Mesenchymal stem cell (in vitro differentiated cells and primary cell): ENCODE measurements around the gene ENKUR.
A peak's percentile ranks its signal among the peaks of the same experiment; 100 is the strongest.

ENCODE experiments used
- DNase-seq: peaks from one replicate; pipeline ENCODE4 v3.0.0-alpha.2; 2013
- H2AFZ ChIP-seq: one replicate; pipeline ENCODE4 v1.6.1; 2013; ENCODE audit warnings: low read depth, mild to moderate bottlenecking, control low read depth, inconsistent platforms, low read length, moderate library complexity
- H2AK5ac ChIP-seq: 2 replicates; pipeline ENCODE4 v1.6.1; 2013; ENCODE audit warnings: low read length, moderate library complexity, mild to moderate bottlenecking, inconsistent platforms; ENCODE audit not compliant: severe bottlenecking
- H2BK120ac ChIP-seq: one replicate; pipeline ENCODE4 v1.6.1; 2013; ENCODE audit warnings: low read depth, mild to moderate bottlenecking, inconsistent platforms, low read length, moderate library complexity
- H2BK12ac ChIP-seq, 2 experiments: one replicate each; pipeline ENCODE4 v1.6.1; 2013; ENCODE audit warnings: inconsistent platforms in 2 of 2, low read length in 2 of 2, mild to moderate bottlenecking in 2 of 2, moderate library complexity in 2 of 2, control low read depth in 1 of 2
- H2BK15ac ChIP-seq: one replicate; pipeline ENCODE4 v1.6.1; 2013; ENCODE audit warnings: mild to moderate bottlenecking, low read depth, inconsistent platforms; ENCODE audit not compliant: poor library complexity, severe bottlenecking
- H2BK5ac ChIP-seq: 2 replicates; pipeline ENCODE4 v1.6.1; 2013; ENCODE audit warnings: low read depth, mild to moderate bottlenecking, low read length, control low read depth, inconsistent platforms; ENCODE audit not compliant: poor library complexity, severe bottlenecking
- H3K14ac ChIP-seq, 2 experiments: one replicate each; pipeline ENCODE4 v1.6.1; 2013; ENCODE audit warnings: inconsistent platforms in 2 of 2, low read length in 2 of 2, control low read depth in 1 of 2, mild to moderate bottlenecking in 1 of 2, moderate library complexity in 1 of 2
- H3K18ac ChIP-seq, 2 experiments: one replicate each; pipeline ENCODE4 v1.6.1; 2013; ENCODE audit warnings: inconsistent platforms in 2 of 2, low read length in 2 of 2, control low read depth in 1 of 2, low read depth in 1 of 2, mild to moderate bottlenecking in 1 of 2
- H3K23ac ChIP-seq, 2 experiments: one replicate each; pipeline ENCODE4 v1.6.1; 2013; ENCODE audit warnings: inconsistent platforms in 2 of 2, low read length in 2 of 2, mild to moderate bottlenecking in 2 of 2, moderate library complexity in 2 of 2, control low read depth in 1 of 2
- H3K27ac ChIP-seq: 2 replicates; pipeline ENCODE4 v1.5.1; 2013; ENCODE audit warnings: mild to moderate bottlenecking, moderate library complexity, low read length, control low read depth, inconsistent platforms; ENCODE audit not compliant: poor library complexity, severe bottlenecking
- H3K27me3 ChIP-seq, 2 experiments: 2 replicates each; pipeline versions ENCODE4 v1.6.1 to v1.7.0; 2013; ENCODE audit warnings: low read length in 2 of 2, mild to moderate bottlenecking in 2 of 2, moderate library complexity in 2 of 2, control low read depth in 1 of 2, inconsistent platforms in 1 of 2; ENCODE audit not compliant: control insufficient read depth in 1 of 2, insufficient read depth in 1 of 2
- H3K36me3 ChIP-seq, 2 experiments: 2 replicates each; pipeline versions ENCODE4 v1.6.1 to v1.7.0; 2013; ENCODE audit warnings: low read length in 2 of 2, control low read depth in 1 of 2, inconsistent platforms in 1 of 2, low read depth in 1 of 2, mild to moderate bottlenecking in 1 of 2; ENCODE audit not compliant: insufficient read depth in 2 of 2, control insufficient read depth in 1 of 2
- H3K4ac ChIP-seq, 2 experiments: one replicate each; pipeline ENCODE4 v1.6.1; 2013; ENCODE audit warnings: inconsistent platforms in 2 of 2, low read length in 2 of 2, mild to moderate bottlenecking in 2 of 2, moderate library complexity in 2 of 2, control low read depth in 1 of 2, low read depth in 1 of 2
- H3K4me1 ChIP-seq: 2 replicates; pipeline ENCODE4 v1.6.1; 2013; ENCODE audit warnings: low read depth, low read length, control low read depth; ENCODE audit not compliant: control insufficient read depth, insufficient read depth
- H3K4me2 ChIP-seq: 2 replicates; pipeline ENCODE4 v1.6.1; 2013; ENCODE audit warnings: low read length, mild to moderate bottlenecking, inconsistent platforms; ENCODE audit not compliant: poor library complexity, severe bottlenecking
- H3K4me3 ChIP-seq, 2 experiments: 2 replicates each; pipeline versions ENCODE4 v1.5.1 to v1.7.0; 2013; ENCODE audit warnings: low read length in 2 of 2, mild to moderate bottlenecking in 2 of 2, control low read depth in 1 of 2, low read depth in 1 of 2; ENCODE audit not compliant: insufficient read depth in 1 of 2
- H3K79me1 ChIP-seq: replicated peaks from 2 replicates; pipeline ENCODE4 v1.6.1; 2013; ENCODE audit warnings: mild to moderate bottlenecking, control low read depth, low read length, inconsistent platforms; ENCODE audit not compliant: poor library complexity, severe bottlenecking
- H3K9ac ChIP-seq: 2 replicates; pipeline ENCODE4 v1.7.0; 2013; ENCODE audit warnings: mild to moderate bottlenecking, low read length, moderate library complexity
- H3K9me3 ChIP-seq: 2 replicates; pipeline ENCODE4 v1.7.0; 2013; ENCODE audit warnings: mild to moderate bottlenecking, low read length; ENCODE audit not compliant: control insufficient read depth
- H4K8ac ChIP-seq: one replicate; pipeline ENCODE4 v1.6.1; 2013; ENCODE audit warnings: inconsistent platforms, mild to moderate bottlenecking, low read length, moderate library complexity
- H4K91ac ChIP-seq: one replicate; pipeline ENCODE4 v1.6.1; 2013; ENCODE audit warnings: mild to moderate bottlenecking, low read length, inconsistent platforms
- WGBS: methylation state at CpG from one replicate; pipeline ENCODE4 v1.1.7; 2013; ENCODE audit warnings: mixed read lengths; 5-methylcytosine and 5-hydroxymethylcytosine counted together

The ENKUR gene

GRCh38 chr10:24988831-24989640 lies 26.9 kb downstream of the ENKUR start:
- Histone ChIP-seq H2BK120ac (no peak overlapping the region), H4K91ac (no peak overlapping the region), H3K4me3 (no peak overlapping the region), H3K4me2 (no peak overlapping the region), H4K8ac (no peak overlapping the region), H2BK15ac (no peak overlapping the region), H3K18ac (no peak overlapping the region), H3K23ac (no peak overlapping the region), H3K27me3 (no peaks in the 10 kb centered on the region), H3K4me1 (no peaks in the 10 kb centered on the region), H3K14ac (no peak overlapping the region), H3K79me1 (no peaks in the 10 kb centered on the region), H3K4ac (no peak overlapping the region), H3K27ac (no peak overlapping the region), H3K9me3 (no peaks in the 10 kb centered on the region), H2AK5ac (no peak overlapping the region), H2BK5ac (no peak overlapping the region), H3K9ac (no peak overlapping the region), H2BK12ac (peak overlapping the region in 1 of 2 experiments; percentile 6), H2AFZ (no peak overlapping the region), H3K36me3 (no peaks in the 10 kb centered on the region)
- WGBS = 82% methylated on average over 12 of the region's 12 CpGs
- DNase-seq = no peak

- Histone ChIP-seq H3K23ac (no peak overlapping the region), H2BK5ac (no peak overlapping the region), H3K14ac (no peak overlapping the region), H4K8ac (no peak overlapping the region), H3K4me2 (no peak overlapping the region), H3K36me3 (no peaks in the 10 kb centered on the region), H2BK12ac (no peak overlapping the region), H3K4me3 (no peak overlapping the region), H3K79me1 (no peaks in the 10 kb centered on the region), H2BK15ac (no peak overlapping the region), H3K4ac (no peak overlapping the region), H3K9me3 (no peaks in the 10 kb centered on the region), H3K4me1 (no peaks in the 10 kb centered on the region), H3K27me3 (no peaks in the 10 kb centered on the region), H2AFZ (no peak overlapping the region), H3K27ac (no peak overlapping the region), H4K91ac (no peak overlapping the region), H3K18ac (no peak overlapping the region), H2AK5ac (no peak overlapping the region), H3K9ac (peak overlapping the region; percentile 18), H2BK120ac (no peak overlapping the region)
- WGBS = 100% methylated on average over 2 of the region's 3 CpGs
- no peak for DNase-seq
These were observed 31.1 kb downstream of the ENKUR start for GRCh38 chr10:24984906-24985305.

GRCh38 chr10:24983946-24984345 lies 32.0 kb downstream of the ENKUR start:
- no peak overlapping the region for H3K4ac ChIP-seq

GRCh38 chr10:24983130-24983529 lies 32.8 kb downstream of the ENKUR start:
- WGBS = 98% methylated on average over 3 of the region's 4 CpGs

More at GRCh38 chr10:24983946-24984345, 32.0 kb downstream of the ENKUR start:
- Histone ChIP-seq H2BK120ac (no peak overlapping the region), H2AFZ (no peak overlapping the region), H4K8ac (no peak overlapping the region), H3K18ac (no peak overlapping the region), H3K4me2 (no peak overlapping the region), H2BK15ac (no peak overlapping the region), H3K4me1 (no peaks in the 10 kb centered on the region), H2AK5ac (no peak overlapping the region), H3K27me3 (no peaks in the 10 kb centered on the region), H3K36me3 (no peaks in the 10 kb centered on the region), H3K79me1 (no peaks in the 10 kb centered on the region), H3K14ac (no peak overlapping the region), H2BK5ac (no peak overlapping the region), H3K27ac (no peak overlapping the region), H3K23ac (no peak overlapping the region), H3K4me3 (no peak overlapping the region), H4K91ac (no peak overlapping the region), H3K9ac (no peak overlapping the region), H2BK12ac (no peak overlapping the region), H3K9me3 (no peaks in the 10 kb centered on the region)
- 91% methylated on average over 1 of the region's 3 CpGs for WGBS
- DNase-seq = no peak

More at GRCh38 chr10:24983130-24983529, 32.8 kb downstream of the ENKUR start:
- no peak overlapping the region for H3K18ac ChIP-seq
- no peaks in the 10 kb centered on the region for H3K9me3 ChIP-seq
- H3K4me1 ChIP-seq = no peaks in the 10 kb centered on the region
- H3K9ac ChIP-seq = no peak overlapping the region
- H3K4ac ChIP-seq = no peak overlapping the region
- H2AK5ac ChIP-seq = no peak overlapping the region
- no peak overlapping the region for H2AFZ ChIP-seq
- no peak overlapping the region for H2BK15ac ChIP-seq
- H4K8ac ChIP-seq = no peak overlapping the region
- H3K79me1 ChIP-seq = no peaks in the 10 kb centered on the region
- no peak overlapping the region for H2BK5ac ChIP-seq
- H3K27me3 ChIP-seq = no peaks in the 10 kb centered on the region
- no peak overlapping the region for H3K4me3 ChIP-seq
- H3K4me2 ChIP-seq = no peak overlapping the region
- no peaks in the 10 kb centered on the region for H3K36me3 ChIP-seq
- no peak overlapping the region for H4K91ac ChIP-seq
- H3K23ac ChIP-seq = no peak overlapping the region
- no peak overlapping the region for H3K27ac ChIP-seq
- no peak for DNase-seq
- no peak overlapping the region for H2BK12ac ChIP-seq
- H3K14ac ChIP-seq = no peak overlapping the region
- no peak overlapping the region for H2BK120ac ChIP-seq
